Lung (tissue), 12 donors: Measurements from ENCODE around the gene TYSND1. TPM values are rescaled to one million over a fixed set of nuclear protein-coding genes. Genes with fewer than 3 reads are reported as not detected.

Experiments used
- ATAC-seq: fragments of 200-7000 bp; cut with Tn5 transposase; one replicate; pipeline ENCODE4 v1.9.1; 2020; ENCODE audit warnings: moderate number of reproducible peaks; ENCODE audit not compliant: insufficient read depth, low FRiP score
- DNase-seq, 3 donors: peaks; one replicate each; pipeline ENCODE4 v3.0.0-alpha.2; 2013 to 2017
- H3K27ac ChIP-seq, 2 donors: one replicate each; pipeline ENCODE4 v1.5.1; 2013; ENCODE audit warnings: mild to moderate bottlenecking in 2 of 2, moderate library complexity in 2 of 2, control low read depth in 1 of 2, inconsistent platforms in 1 of 2, low read depth in 1 of 2, low read length in 1 of 2
- H3K27me3 ChIP-seq, 3 donors: one replicate each; pipeline ENCODE4 v1.5.1; 2013; ENCODE audit warnings: low read length in 2 of 3; ENCODE audit not compliant: control insufficient read depth in 3 of 3, insufficient read depth in 3 of 3
- H3K36me3 ChIP-seq, 4 donors: one replicate each; pipeline ENCODE4 v1.5.1; 2013; ENCODE audit warnings: low read length in 4 of 4, mild to moderate bottlenecking in 1 of 4, moderate library complexity in 1 of 4; ENCODE audit not compliant: control insufficient read depth in 4 of 4, insufficient read depth in 4 of 4
- H3K4me1 ChIP-seq, 5 donors: one replicate each; pipeline ENCODE4 v1.5.1; 2013; ENCODE audit warnings: low read length in 5 of 5, mild to moderate bottlenecking in 2 of 5, moderate library complexity in 1 of 5; ENCODE audit not compliant: control insufficient read depth in 5 of 5, insufficient read depth in 5 of 5
- H3K4me3 ChIP-seq: one replicate; pipeline ENCODE4 v1.5.1; 2013; ENCODE audit warnings: mild to moderate bottlenecking, control low read depth, moderate library complexity
- H3K9ac ChIP-seq, 2 donors: one replicate each; pipeline ENCODE4 v1.5.1; 2013; ENCODE audit warnings: low read length in 2 of 2, control low read depth in 1 of 2; ENCODE audit not compliant: insufficient read depth in 1 of 2
- H3K9me3 ChIP-seq, 4 donors: one replicate each; pipeline ENCODE4 v1.5.1; 2013; ENCODE audit warnings: low read length in 3 of 4, mild to moderate bottlenecking in 1 of 4, moderate library complexity in 1 of 4; ENCODE audit not compliant: control insufficient read depth in 4 of 4, insufficient read depth in 3 of 4
- CTCF ChIP-seq: IDR thresholded peaks from 2 replicates; pipeline ENCODE4 v1.5.1; 2012; ENCODE audit warnings: mild to moderate bottlenecking; ENCODE audit errors: control extremely low read depth, extremely low read depth
- WGBS, 2 donors: extraction: QIAGEN DNeasy Blood & Tissue Kit; methylation state at CpG; one replicate each; pipeline ENCODE4 v1.1.7; 2013; 5-methylcytosine and 5-hydroxymethylcytosine counted together
- polyA plus RNA-seq, 2 donors: library from polyadenylated mRNA; stranded (reverse); fragments of 200-250 nt; gene quantifications; one replicate each; pipeline ENCODE4 v1.2.1, GENCODE V29; 2013
- total RNA-seq, 2 donors: library from RNA; depleted of rRNA in 1 of 2; stranded (reverse); fragments of >200 nt in 1 of 2; gene quantifications; one replicate each; pipeline ENCODE4 v1.2.1, GENCODE V29; 2014 to 2021
- donor health status: control.
- donor health status: control.
- donor health status: Bipolar disorder and iron deficiency.
- donor health status: healthy.
- donor health status: DM: yes; HTN: yes; CAD: no.

The TYSND1 gene
- total and polyA plus RNA-seq, 4 donors, result 7.5 to 14.9 (median 9.9) TPM

- WGBS, 2 donors, result 76 to 78% methylated on average over 5 of the region's 5 CpGs
- H3K36me3 ChIP-seq, result no peaks in the 10 kb centered on the region
- H3K9ac ChIP-seq, result peak overlapping the region in 1 of 2 donors; percentile 1
- H3K27me3 ChIP-seq, result no peaks in the 10 kb centered on the region
- no peak for TF ChIP-seq CTCF
- no peak overlapping the region for H3K4me3 ChIP-seq
- H3K27ac ChIP-seq, result peak overlapping the region in 1 of 2 donors; percentile 63
- DNase-seq (peak; percentile 23 to 55 (median 37)), ATAC-seq (no peak)
- H3K4me1 ChIP-seq, result peaks cover 2 to 40% (median 14%) of the 10 kb centered on the region in 5 donors
- H3K9me3 ChIP-seq, result no peaks in the 10 kb centered on the region
Measured at GRCh38 chr10:70190581-70190980, 44.1 kb upstream of the TYSND1 start.

GRCh38 chr10:70190102-70190501 is 43.6 kb upstream of the TYSND1 start:
- Histone ChIP-seq H3K9ac (peak overlapping the region in 1 of 2 donors; percentile 38), H3K9me3 (no peaks in the 10 kb centered on the region), H3K36me3 (no peaks in the 10 kb centered on the region), H3K27me3 (no peaks in the 10 kb centered on the region), H3K4me1 (peaks cover 2 to 40% (median 14%) of the 10 kb centered on the region in 5 donors), H3K4me3 (no peak overlapping the region), H3K27ac (peak overlapping the region in 1 of 2 donors; percentile 63)
- no peak for TF ChIP-seq CTCF
- ATAC-seq (no peak), DNase-seq (no peak)
- 79 to 85% methylated on average over 8 of the region's 8 CpGs for WGBS, 2 donors

- Histone ChIP-seq H3K9me3 (no peaks in the 10 kb centered on the region), H3K4me1 (peaks cover 2 to 40% (median 14%) of the 10 kb centered on the region in 5 donors), H3K36me3 (no peaks in the 10 kb centered on the region), H3K9ac (no peak overlapping the region), H3K4me3 (no peak overlapping the region), H3K27ac (no peak overlapping the region), H3K27me3 (no peaks in the 10 kb centered on the region)
- ATAC-seq (no peak), DNase-seq (no peak)
- TF ChIP-seq CTCF, result no peak
- WGBS, 2 donors, result 61 to 79% methylated on average over 1 of the region's 1 CpG
Measured at GRCh38 chr10:70188768-70189167, 42.3 kb upstream of the TYSND1 start.

GRCh38 chr10:70186571-70186970 is 40.1 kb upstream of the TYSND1 start:
- 64 to 77% methylated on average over 3 of the region's 3 CpGs for WGBS, 2 donors
- no peaks in the 10 kb centered on the region for H3K9me3 ChIP-seq

More at GRCh38 chr10:70186571-70186970, 40.1 kb upstream of the TYSND1 start:
- peaks cover under 1 to 19% (median 11%) of the 10 kb centered on the region in 5 donors for H3K4me1 ChIP-seq
- no peak overlapping the region for H3K4me3 ChIP-seq
- H3K36me3 ChIP-seq, result no peaks in the 10 kb centered on the region
- no peaks in the 10 kb centered on the region for H3K27me3 ChIP-seq
- no peak overlapping the region for H3K9ac ChIP-seq
- TF ChIP-seq CTCF, result no peak
- DNase-seq (no peak), ATAC-seq (no peak)
- no peak overlapping the region for H3K27ac ChIP-seq
